Peyer's patch (tissue), 4 donors: ENCODE data around the gene NKD2.

ENCODE experiments used
- CTCF ChIP-seq, 6 experiments: fragments of 450-650 bp in 4 of 6; fragments of 200-600 bp in 2 of 6; sonication (generic) in 1 of 6; IDR thresholded peaks; one replicate each; pipeline ENCODE4 v1.5.1; 2017 to 2019; ENCODE audit warnings: antibody characterized with exemption in 6 of 6, mild to moderate bottlenecking in 3 of 6, moderate library complexity in 1 of 6
- POLR2A ChIP-seq, 2 donors: fragments of 450-650 bp; IDR thresholded peaks; one replicate each; pipeline ENCODE4 v1.5.1; 2017; ENCODE audit warnings: antibody characterized with exemption in 2 of 2, mild to moderate bottlenecking in 2 of 2, moderate library complexity in 2 of 2

- TF ChIP-seq CTCF (IDR thresholded peaks at IDR 0.05) (no peak), POLR2A (IDR thresholded peaks at IDR 0.05) (no peak)
Observed at GRCh38 chr5:1052641-1053390, 44.2 kb downstream of the NKD2 start.
